ENCODE results near the gene TIMM23B. TPM values are rescaled to one million over a fixed set of nuclear protein-coding genes. Genes with fewer than 3 reads are reported as not detected.
"Not testable (repeated sequence)": the region's sequence is repeated elsewhere in the genome, so short reads cannot be mapped to it uniquely, and the experiment has no call there.

Gene TIMM23B
- polyA plus RNA-seq, 4 donors: 10.7 to 13.6 (median 12.2) TPM

GRCh38 chr10:49972094-49972493 is 30.2 kb downstream of the TIMM23B start:
- DNase-seq (ENCODE audit: low read depth in 4 of 4, low spot score in 3 of 4): not testable (repeated sequence)

DNA sequence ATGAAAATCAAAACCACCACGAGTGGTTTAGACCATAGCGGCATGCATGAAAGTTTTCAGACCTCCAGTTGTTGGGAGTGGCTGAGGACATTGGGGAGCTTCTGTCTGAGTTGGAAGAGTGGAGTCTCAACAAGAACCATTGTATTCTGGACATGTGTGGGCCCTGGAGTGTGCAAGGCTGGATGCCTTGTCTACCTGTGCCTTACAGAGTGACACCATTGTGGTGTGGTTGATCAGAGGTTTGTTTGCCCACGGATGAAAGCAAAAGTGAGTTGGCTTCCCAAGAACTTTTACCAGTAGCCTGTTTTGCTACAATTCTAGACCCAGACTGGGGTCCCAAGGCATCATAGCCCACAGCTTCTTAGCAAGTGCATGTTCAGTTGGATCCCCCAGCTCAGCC is 35.9 kb downstream of the TIMM23B start:
- DNase-seq (ENCODE audit: low read depth in 4 of 4, low spot score in 3 of 4): not testable (repeated sequence)

GRCh38 chr10:49987207-49987606 is 45.4 kb downstream of the TIMM23B start:
- not testable (repeated sequence) for DNase-seq (ENCODE audit: low read depth in 4 of 4, low spot score in 3 of 4)

DNA sequence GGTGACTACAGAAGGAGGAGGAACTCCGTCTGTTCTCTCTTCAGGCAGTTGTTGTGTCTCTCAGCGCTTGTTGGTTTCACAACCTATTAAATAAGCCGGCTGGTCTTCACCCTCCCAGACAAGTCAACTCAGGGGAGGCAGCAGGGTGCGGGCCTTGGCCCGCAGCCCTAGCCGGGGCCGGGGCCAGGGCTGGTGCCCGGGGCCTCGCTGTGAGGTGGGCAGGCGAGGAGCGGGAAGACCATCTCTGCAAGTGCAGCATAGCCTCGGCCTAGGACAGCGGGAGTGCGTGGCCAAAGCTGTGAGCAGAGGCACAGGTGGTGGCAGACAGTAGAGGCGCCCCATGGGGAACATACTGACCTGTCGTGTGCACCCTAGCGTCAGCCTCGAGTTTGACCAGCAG is 46.5 kb downstream of the TIMM23B start, which contains the start of gene AGAP6:
TSS of gene AGAP6 (plus strand) at position 31 of the 400 bp plus-strand sequence. CDS start at position 341, 310 bp downstream.
- DNase-seq (ENCODE audit: low read depth in 4 of 4, low spot score in 3 of 4): not testable (repeated sequence)

DNA sequence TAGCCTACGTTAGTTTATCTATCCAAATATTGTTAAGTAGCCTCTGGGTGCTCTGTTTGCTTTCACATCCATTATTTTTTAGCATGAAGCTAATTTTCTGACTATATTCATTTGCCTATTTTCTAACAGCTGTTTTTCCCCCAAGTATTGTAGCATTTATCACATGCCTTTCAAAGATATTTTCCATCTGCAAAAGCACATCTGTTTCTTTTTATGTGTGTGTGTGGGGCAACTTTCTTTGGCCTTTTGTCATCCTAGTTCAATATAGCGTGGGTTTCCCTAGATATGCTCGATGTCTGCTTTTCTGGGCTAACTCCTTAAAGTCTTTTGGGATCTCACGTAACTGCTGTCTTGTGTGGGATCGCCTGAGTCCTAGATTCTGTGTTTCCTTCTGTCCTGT is 53.5 kb downstream of the TIMM23B start:
- not testable (repeated sequence) for DNase-seq (ENCODE audit: low read depth in 4 of 4, low spot score in 3 of 4)

- DNase-seq (ENCODE audit: low read depth in 4 of 4, low spot score in 3 of 4): not testable (repeated sequence)
These were observed 72.2 kb downstream of the TIMM23B start for GRCh38 chr10:50014024-50014423.

- not testable (repeated sequence) for DNase-seq (ENCODE audit: low read depth in 4 of 4, low spot score in 3 of 4)
These were observed 73.9 kb downstream of the TIMM23B start for GRCh38 chr10:50015596-50016220.

- not testable (repeated sequence) for DNase-seq (ENCODE audit: low read depth in 4 of 4, low spot score in 3 of 4)
These were observed 75.1 kb downstream of the TIMM23B start for GRCh38 chr10:50016926-50017325.

- not testable (repeated sequence) for DNase-seq (ENCODE audit: low read depth in 4 of 4, low spot score in 3 of 4)
These were observed 75.8 kb downstream of the TIMM23B start for GRCh38 chr10:50017646-50018045.

DNA sequence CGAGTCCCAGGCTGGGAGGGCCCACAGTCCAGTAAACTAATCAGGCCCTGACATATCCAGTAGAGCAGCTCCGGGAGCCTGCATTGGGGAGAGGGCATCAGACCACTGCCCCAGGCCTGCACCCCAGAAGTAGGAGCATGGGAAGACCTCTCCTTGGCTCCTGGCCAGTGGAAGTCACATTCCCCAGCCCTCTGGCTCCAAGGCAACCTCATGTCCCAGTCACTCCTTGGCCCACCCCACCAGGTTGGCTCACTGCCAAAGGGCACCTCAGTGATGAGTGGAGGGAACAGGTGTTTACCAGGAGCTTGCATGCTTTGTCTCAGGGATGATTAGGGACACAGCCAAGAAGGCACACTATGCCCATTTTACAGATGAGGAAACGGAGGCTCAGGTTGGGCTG is 77.4 kb downstream of the TIMM23B start:
- DNase-seq (ENCODE audit: low read depth in 4 of 4, low spot score in 3 of 4): not testable (repeated sequence)

- DNase-seq (ENCODE audit: low read depth in 4 of 4, low spot score in 3 of 4): not testable (repeated sequence)
These were observed 78.7 kb downstream of the TIMM23B start for GRCh38 chr10:50020451-50021024.

DNA sequence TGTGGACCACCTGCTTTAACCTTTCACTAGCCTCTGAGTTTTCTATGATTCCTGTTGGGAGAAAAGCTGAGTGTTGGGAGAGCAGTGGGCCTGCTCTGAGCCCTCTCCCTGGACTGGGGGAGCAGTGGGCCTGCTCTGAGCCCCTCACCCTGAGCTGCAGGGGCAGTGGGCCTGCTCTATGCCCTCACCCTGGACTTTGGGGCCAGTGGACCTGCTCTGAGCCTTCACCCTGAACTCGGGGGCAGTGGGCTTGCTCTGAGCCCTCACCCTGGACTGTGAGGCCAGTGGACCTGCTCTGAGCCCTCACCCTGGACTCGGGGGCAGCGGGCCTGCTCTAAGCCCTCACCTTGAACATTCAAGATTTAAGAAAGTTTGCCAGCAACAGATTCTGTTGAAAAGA is 79.8 kb downstream of the TIMM23B start:
- no peak for DNase-seq (ENCODE audit: low read depth in 4 of 4, low spot score in 3 of 4)

Other genes with a start within 250 kb of the TIMM23B start
- 10 to 100 TPM; 38.0 to 46.1 (median 38.9) TPM for gene OGDHL, start 179.7 kb upstream of the TIMM23B start, polyA plus RNA-seq (ENCODE audit: insufficient read length in 4 of 4)
- gene PARG, start within 50 bp of the TIMM23B start, polyA plus RNA-seq (ENCODE audit: insufficient read length in 4 of 4): 10 to 100 TPM; 34.7 to 37.7 (median 35.8) TPM
- gene AGAP6, start 46.4 kb downstream of the TIMM23B start, polyA plus RNA-seq (ENCODE audit: insufficient read length in 4 of 4): 10 to 100 TPM; 11.5 to 26.7 (median 14.8) TPM
- 10 to 100 TPM; 55.7 to 79.0 (median 76.5) TPM for gene WASHC2A, start 125.9 kb downstream of the TIMM23B start, polyA plus RNA-seq (ENCODE audit: insufficient read length in 4 of 4)